ENCODE data around the gene STARD10.
A peak's percentile ranks its signal among the peaks of the same experiment; 100 is the strongest.

Gene STARD10

GRCh38 chr11:72793425-72794367 lies at the start of gene STARD10:
STARD10 (minus strand) TSS chr11:72794047; CDS start chr11:72781181, 12,866 bp downstream.
- Mint-ChIP-seq H3K9me3 (no peaks in the 10 kb centered on the region), H3K27me3 (no peaks in the 10 kb centered on the region), H3K27ac (peak within 1 kb of the TSS; percentile 97 to 98), H3K4me3 (peak within 1 kb of the TSS; percentile 90 to 93), H3K4me1 (peaks cover 38% of the 10 kb centered on the region)
- DNase-seq: peak; percentile 94 to 95
- ATAC-seq: peak; percentile 97

GRCh38 chr11:72842653-72843330 lies 48.9 kb upstream of the STARD10 start:
- no peak overlapping the region for H3K27ac Mint-ChIP-seq
- H3K4me1 Mint-ChIP-seq: no peaks in the 10 kb centered on the region
- no peaks in the 10 kb centered on the region for H3K27me3 Mint-ChIP-seq
- DNase-seq: no peak
- no peak for ATAC-seq
- no peak overlapping the region for H3K4me3 Mint-ChIP-seq
- no peaks in the 10 kb centered on the region for H3K9me3 Mint-ChIP-seq

DNA sequence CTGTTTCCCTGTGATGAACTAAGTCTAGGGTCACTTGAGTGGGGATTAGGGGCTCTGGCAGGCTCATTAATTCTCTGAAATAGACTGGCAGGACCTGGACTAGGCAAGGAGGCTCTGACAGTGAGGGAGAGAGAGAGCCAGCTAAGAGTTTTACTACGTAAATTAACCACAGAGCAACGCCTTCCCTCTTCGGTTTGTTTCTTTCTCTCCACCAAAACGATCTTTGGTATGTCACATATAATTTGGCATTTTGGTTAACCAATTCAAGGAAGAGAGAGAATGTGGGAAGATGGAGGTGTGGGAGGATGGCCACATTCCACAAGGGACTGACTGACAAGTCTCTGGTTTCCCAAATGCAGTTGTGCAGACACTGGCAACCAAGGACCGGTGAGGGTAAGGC lies 48.3 kb upstream of the STARD10 start:
- Mint-ChIP-seq H3K27me3 (no peaks in the 10 kb centered on the region), H3K27ac (peak overlapping the region in 1 of 2 donors; percentile 9), H3K9me3 (no peaks in the 10 kb centered on the region), H3K4me1 (no peaks in the 10 kb centered on the region), H3K4me3 (no peak overlapping the region)
- ATAC-seq: no peak
- no peak for DNase-seq

GRCh38 chr11:72841397-72841796 lies 47.5 kb upstream of the STARD10 start:
- DNase-seq (no peak), ATAC-seq (no peak)
- H3K4me3 Mint-ChIP-seq: no peak overlapping the region
- no peaks in the 10 kb centered on the region for H3K9me3 Mint-ChIP-seq
- no peak overlapping the region for H3K27ac Mint-ChIP-seq
- no peaks in the 10 kb centered on the region for H3K27me3 Mint-ChIP-seq
- H3K4me1 Mint-ChIP-seq: no peaks in the 10 kb centered on the region

DNA sequence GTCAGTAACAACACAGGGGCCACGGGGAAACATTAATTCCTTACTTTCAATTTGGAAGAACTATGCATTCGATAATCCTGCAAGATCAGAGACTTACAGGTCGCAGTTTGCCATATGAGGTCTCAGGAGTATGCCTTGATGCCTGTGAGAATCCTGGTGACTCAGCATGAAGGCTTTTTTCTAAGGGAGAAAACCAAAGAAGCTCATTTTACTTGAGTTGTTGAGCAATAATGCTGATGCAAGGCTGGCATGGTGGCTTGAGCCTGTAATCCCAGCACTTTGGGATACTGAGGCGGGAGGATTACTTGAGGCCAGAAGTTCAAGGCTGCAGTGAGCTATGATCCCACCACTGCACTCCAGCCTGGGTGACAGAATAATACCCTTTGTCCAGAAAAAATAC lies 46.9 kb upstream of the STARD10 start:
- Mint-ChIP-seq H3K27me3 (no peaks in the 10 kb centered on the region), H3K27ac (peak overlapping the region in 1 of 2 donors; percentile 13), H3K4me3 (no peak overlapping the region), H3K4me1 (no peaks in the 10 kb centered on the region), H3K9me3 (no peaks in the 10 kb centered on the region)
- DNase-seq (no peak), ATAC-seq (no peak)

GRCh38 chr11:72838691-72839305 lies 45.0 kb upstream of the STARD10 start:
- Mint-ChIP-seq H3K9me3 (no peaks in the 10 kb centered on the region), H3K4me1 (peaks cover 16% of the 10 kb centered on the region), H3K27ac (peak overlapping the region in 1 of 2 donors; percentile 3), H3K4me3 (no peak overlapping the region), H3K27me3 (no peaks in the 10 kb centered on the region)
- DNase-seq (no peak), ATAC-seq (no peak)

- H3K9me3 Mint-ChIP-seq: no peaks in the 10 kb centered on the region
- peaks cover 22% of the 10 kb centered on the region for H3K4me1 Mint-ChIP-seq
- H3K27me3 Mint-ChIP-seq: no peaks in the 10 kb centered on the region
- no peak for ATAC-seq
- no peak for DNase-seq
- H3K4me3 Mint-ChIP-seq: no peak overlapping the region
- H3K27ac Mint-ChIP-seq: no peak overlapping the region
These were observed 42.3 kb upstream of the STARD10 start for GRCh38 chr11:72836111-72836510.

DNA sequence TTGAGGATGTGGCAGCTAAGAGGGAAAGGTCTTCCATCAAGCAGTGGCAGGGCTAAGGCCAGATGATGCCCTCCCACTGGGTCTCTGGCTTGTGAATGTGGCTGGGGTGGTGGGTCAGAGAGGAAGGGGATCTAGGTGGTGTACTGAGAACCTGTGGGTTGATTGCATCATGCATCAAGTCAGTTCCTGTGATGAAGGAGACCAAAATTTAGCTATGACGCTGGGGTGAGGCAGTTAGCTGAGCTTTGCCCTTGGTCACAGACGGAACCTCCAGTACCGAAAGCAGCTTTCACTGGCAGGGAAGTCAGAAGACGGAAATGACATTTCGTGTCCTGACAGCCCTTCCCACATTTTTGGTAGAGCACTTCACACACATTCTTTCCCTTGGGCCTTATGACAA lies 41.1 kb upstream of the STARD10 start:
- ATAC-seq (peak; percentile 65), DNase-seq (peak in 1 of 2 donors; percentile 18)
- Mint-ChIP-seq H3K9me3 (no peaks in the 10 kb centered on the region), H3K27ac (peak overlapping the region; percentile 90 to 91), H3K4me3 (no peak overlapping the region), H3K4me1 (peaks cover 22% of the 10 kb centered on the region), H3K27me3 (no peaks in the 10 kb centered on the region)

DNA sequence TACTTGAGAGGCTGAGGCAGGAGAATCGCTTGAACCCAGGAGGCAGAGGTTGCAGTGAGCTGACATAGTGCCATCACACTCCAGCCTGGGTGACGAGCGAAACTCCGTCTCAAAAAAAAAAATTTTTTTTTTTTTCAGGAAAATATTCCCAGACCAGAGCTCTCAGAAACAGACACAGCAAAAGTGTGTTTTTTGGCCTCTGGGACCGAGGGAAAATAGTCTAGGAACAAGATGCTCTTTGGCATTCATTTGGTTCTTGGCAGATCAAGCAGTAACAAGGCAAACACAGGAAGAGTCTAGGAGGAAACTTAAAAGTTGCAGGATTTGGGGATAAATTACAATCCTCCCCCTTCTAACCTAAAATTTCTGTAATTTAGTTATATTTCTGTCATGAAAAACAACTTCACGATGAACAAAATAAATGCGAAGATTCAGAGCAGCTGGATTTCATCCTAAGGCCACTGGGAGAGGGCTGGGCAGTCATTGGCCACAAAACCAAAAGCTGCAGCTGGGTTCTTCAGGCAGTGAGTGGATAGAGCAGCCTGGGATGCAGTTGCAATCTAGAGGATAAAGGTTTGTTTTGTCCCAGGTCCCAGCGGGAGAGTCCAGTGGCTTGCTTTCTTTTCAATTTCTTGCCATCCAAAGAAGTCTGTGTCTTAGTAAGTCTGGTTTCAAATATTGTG lies 40.1 kb upstream of the STARD10 start:
- no peaks in the 10 kb centered on the region for H3K27me3 Mint-ChIP-seq
- peaks cover 22% of the 10 kb centered on the region for H3K4me1 Mint-ChIP-seq
- ATAC-seq (no peak), DNase-seq (no peak)
- H3K9me3 Mint-ChIP-seq: no peaks in the 10 kb centered on the region
- no peak overlapping the region for H3K4me3 Mint-ChIP-seq
- peak overlapping the region; percentile 54 to 91 for H3K27ac Mint-ChIP-seq

DNA sequence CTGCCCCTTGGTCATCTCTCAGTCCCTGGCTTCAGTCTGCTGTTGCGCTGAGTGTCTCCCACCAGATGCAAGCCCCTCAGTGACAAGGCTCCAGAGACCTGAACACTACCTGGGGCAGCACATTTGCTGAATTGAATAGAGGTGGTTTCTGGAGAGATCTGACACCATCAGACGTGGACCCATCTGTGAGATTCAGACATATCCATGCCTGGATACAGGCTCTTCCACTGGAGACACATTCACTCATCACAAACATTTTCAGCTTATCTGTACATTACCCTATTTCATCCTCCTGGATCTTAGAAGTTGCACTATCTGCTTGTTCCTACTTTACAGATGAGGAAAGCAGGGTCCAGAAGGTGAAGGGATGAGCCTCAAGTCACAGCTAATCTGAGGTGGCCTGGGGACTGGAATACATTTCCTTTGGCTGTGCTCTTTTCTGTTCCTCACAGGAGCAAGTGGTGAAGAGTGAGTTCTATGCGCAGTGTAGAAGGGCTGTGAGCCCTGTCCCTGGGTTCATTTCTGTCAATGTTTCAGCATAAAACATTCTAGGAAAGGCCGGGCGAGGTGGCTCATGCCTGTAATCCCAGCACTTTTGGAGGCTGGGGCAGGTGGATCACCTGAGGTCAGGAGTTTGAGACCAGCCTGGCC lies 39.4 kb upstream of the STARD10 start:
- no peak overlapping the region for H3K4me3 Mint-ChIP-seq
- ATAC-seq (no peak), DNase-seq (no peak)
- peak overlapping the region; percentile 8 to 67 for H3K27ac Mint-ChIP-seq
- no peaks in the 10 kb centered on the region for H3K27me3 Mint-ChIP-seq
- peaks cover 23% of the 10 kb centered on the region for H3K4me1 Mint-ChIP-seq
- H3K9me3 Mint-ChIP-seq: no peaks in the 10 kb centered on the region

DNA sequence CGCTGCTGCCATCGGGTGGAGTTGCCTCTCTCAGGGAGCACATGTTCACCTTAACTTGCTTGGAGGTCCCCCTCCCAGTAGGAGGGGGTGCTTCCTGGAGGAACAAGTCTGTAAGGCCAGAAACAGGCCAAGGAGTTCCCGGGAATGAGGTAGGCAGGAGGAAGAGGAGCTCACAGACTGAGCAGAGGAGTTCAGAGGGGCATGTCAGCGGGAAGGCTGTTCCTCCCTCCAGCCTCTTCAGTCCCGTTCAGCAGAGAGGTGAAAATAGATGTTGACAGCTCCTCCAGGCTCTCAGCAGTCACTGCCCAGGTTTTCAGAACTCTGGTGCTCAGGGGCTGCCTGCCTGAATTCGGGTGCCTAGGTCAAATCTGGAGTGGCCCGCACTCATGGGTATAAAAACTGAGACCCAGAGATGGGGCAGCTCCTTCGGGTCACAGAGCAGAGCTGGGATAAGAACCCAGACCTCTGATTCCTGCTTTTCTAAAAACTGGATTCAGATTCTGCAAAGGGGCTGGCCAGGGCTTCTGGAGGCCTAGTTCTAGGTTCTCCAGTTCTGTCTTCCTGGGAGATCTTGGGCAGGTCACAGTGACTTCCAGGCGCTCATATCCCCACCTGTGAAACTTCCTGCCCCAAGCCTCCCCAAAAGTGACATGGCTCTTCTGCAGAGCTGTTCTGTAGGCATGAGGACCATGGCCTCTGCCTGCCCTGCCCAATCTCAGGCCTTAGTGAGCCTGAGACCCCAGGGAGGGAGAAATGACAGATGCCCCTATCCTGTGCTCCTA lies 38.6 kb upstream of the STARD10 start:
- peaks cover 28% of the 10 kb centered on the region for H3K4me1 Mint-ChIP-seq
- no peaks in the 10 kb centered on the region for H3K9me3 Mint-ChIP-seq
- H3K4me3 Mint-ChIP-seq: no peak overlapping the region

DNA sequence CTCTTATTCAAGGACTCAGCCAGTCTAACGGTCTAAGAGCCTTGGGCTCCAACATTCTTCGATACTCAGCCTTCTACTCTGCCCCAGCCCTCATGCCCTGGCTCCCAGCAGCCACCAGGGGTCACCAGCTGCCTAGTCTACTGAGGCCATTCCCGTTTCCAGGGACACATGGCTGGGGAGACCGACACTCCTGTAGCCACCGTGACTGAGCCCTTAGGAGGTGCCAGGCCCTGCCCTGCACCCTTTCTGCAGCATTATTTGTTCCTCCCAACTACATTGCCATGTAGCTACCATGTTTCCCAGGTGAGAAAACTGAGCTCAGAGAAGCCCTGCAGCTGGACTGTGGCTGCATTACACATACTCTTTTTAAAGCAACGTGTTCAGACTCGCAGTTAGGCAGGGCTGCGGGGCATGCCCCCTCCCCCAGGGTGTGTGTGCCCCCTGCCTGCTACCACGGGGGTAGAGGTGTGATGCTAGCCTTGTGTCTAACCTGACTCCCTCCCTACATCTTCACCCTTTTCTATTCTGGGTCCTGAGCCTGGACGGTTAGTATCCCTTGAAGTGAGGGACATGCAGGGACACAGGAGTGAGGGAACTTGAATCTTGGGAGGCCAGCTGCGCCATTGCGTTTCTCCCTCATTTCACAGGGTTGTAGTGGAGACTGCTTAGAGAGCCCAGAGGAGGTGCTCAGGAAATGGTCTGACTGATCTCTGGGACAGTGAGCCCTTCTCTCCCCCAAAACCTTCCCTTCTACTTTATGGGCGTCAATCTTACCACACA lies 37.9 kb upstream of the STARD10 start:
- ATAC-seq (peak; percentile 64), DNase-seq (peak; percentile 40 to 52)
- H3K27ac Mint-ChIP-seq: peak overlapping the region in 1 of 2 donors; percentile 27
- H3K9me3 Mint-ChIP-seq: no peaks in the 10 kb centered on the region
- H3K4me3 Mint-ChIP-seq: no peak overlapping the region
- H3K27me3 Mint-ChIP-seq: no peaks in the 10 kb centered on the region
- peaks cover 34% of the 10 kb centered on the region for H3K4me1 Mint-ChIP-seq

More for the DNA sequence above, 38.6 kb upstream of the STARD10 start:
- DNase-seq: no peak
- peak overlapping the region in 1 of 2 donors; percentile 93 for H3K27ac Mint-ChIP-seq
- no peaks in the 10 kb centered on the region for H3K27me3 Mint-ChIP-seq
- no peak for ATAC-seq

GRCh38 chr11:72829884-72830533 lies 36.2 kb upstream of the STARD10 start:
- no peak for ATAC-seq
- peak overlapping the region; percentile 82 to 92 for H3K27ac Mint-ChIP-seq
- no peaks in the 10 kb centered on the region for H3K9me3 Mint-ChIP-seq
- DNase-seq: no peak
- no peak overlapping the region for H3K4me3 Mint-ChIP-seq
- no peaks in the 10 kb centered on the region for H3K27me3 Mint-ChIP-seq
- H3K4me1 Mint-ChIP-seq: peaks cover 30% of the 10 kb centered on the region
